ENCODE data around the gene AKR1B1.

- TF ChIP-seq EZH2phosphoT487 (IDR thresholded peaks at IDR 0.05; ENCODE audit: borderline replicate concordance, low read depth), result no peak
- no peak for TF ChIP-seq TCF12 (IDR thresholded peaks at IDR 0.05)
- no peak for TF ChIP-seq CTCF (IDR thresholded peaks at IDR 0.05)
- no peak for TF ChIP-seq YY1 (IDR thresholded peaks at IDR 0.05; ENCODE audit: low read depth)
- no peak for TF ChIP-seq REST (IDR thresholded peaks at IDR 0.05; ENCODE audit: low read depth, low read length)
- TF ChIP-seq CHD2 (IDR thresholded peaks at IDR 0.05; ENCODE audit: low read length, partially characterized antibody), result no peak
- no peak for TF ChIP-seq USF2 (IDR thresholded peaks at IDR 0.05; ENCODE audit: borderline replicate concordance, low read depth, low read length)
- no peak for TF ChIP-seq TEAD4 (IDR thresholded peaks at IDR 0.05; ENCODE audit: borderline replicate concordance, insufficient read depth)
- no peak for TF ChIP-seq JUND (IDR thresholded peaks at IDR 0.05)
Measured at GRCh38 chr7:134481167-134481566, 22.3 kb upstream of the AKR1B1 start.

All from SK-N-SH (cell line).